Measurements from ENCODE around the gene AATF.

DNA sequence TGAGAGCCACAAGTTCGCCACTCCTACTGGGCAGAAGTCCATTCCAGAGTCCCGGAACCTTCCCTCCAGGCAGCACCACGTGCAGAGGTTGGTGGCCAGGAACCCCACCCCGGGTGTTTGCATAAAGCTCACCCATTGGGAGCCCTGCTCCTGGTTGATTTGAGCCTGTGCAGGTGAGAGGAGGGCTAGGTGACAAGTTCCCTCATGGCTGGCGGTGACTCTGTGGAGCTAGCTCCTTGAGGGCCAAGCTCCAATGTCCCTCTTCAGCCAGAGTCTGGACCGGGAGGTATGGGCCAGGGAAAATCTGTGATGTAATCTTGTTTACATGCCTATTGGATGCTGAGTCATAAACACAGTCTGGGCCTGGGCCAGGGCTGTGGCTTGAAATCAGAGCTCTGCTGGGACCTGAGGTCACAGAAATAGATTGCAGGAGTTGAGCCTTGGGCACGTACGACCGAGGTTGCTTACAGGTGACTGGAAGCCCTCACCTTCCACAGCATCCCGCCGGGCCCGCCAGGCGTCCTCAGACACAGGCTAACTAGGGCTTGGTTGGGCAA, 118.9 kb downstream of the AATF start:
- TF ChIP-seq POLR2AphosphoS5 (IDR thresholded peaks at IDR 0.05; ENCODE audit: low read depth, low read length) (no peak), EZH2 (IDR thresholded peaks at IDR 0.05; ENCODE audit: low read depth, low read length, severe bottlenecking) (no peak), EP300 (IDR thresholded peaks at IDR 0.05; ENCODE audit: borderline replicate concordance in 1 of 2, low read depth in 2 of 2, low read length in 2 of 2) (no peak), KDM1A (IDR thresholded peaks at IDR 0.05; ENCODE audit: borderline replicate concordance, low read length) (no peak), NRF1 (IDR thresholded peaks at IDR 0.05; ENCODE audit: low read depth, low read length) (no peak), POLR2A (IDR thresholded peaks at IDR 0.05; ENCODE audit: control extremely low read depth in 1 of 2, low read depth in 2 of 2, low read length in 2 of 2) (no peak), YY1 (IDR thresholded peaks at IDR 0.05; ENCODE audit: low read depth, low read length) (no peak), GABPA (IDR thresholded peaks at IDR 0.05; ENCODE audit: borderline replicate concordance, insufficient read depth, low read length) (no peak), ATF3 (IDR thresholded peaks at IDR 0.05; ENCODE audit: insufficient read depth, low read depth, low read length) (no peak), ZNF274 (IDR thresholded peaks at IDR 0.05; ENCODE audit: borderline replicate concordance, extremely low read depth, low read length) (no peak), SP2 (IDR thresholded peaks at IDR 0.05; ENCODE audit: low read length) (no peak)
- TF ChIP-seq, protein P1, sequence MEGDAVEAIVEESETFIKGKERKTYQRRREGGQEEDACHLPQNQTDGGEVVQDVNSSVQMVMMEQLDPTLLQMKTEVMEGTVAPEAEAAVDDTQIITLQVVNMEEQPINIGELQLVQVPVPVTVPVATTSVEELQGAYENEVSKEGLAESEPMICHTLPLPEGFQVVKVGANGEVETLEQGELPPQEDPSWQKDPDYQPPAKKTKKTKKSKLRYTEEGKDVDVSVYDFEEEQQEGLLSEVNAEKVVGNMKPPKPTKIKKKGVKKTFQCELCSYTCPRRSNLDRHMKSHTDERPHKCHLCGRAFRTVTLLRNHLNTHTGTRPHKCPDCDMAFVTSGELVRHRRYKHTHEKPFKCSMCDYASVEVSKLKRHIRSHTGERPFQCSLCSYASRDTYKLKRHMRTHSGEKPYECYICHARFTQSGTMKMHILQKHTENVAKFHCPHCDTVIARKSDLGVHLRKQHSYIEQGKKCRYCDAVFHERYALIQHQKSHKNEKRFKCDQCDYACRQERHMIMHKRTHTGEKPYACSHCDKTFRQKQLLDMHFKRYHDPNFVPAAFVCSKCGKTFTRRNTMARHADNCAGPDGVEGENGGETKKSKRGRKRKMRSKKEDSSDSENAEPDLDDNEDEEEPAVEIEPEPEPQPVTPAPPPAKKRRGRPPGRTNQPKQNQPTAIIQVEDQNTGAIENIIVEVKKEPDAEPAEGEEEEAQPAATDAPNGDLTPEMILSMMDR (IDR thresholded peaks at IDR 0.05; ENCODE audit: control extremely low read depth in 1 of 3, insufficient read depth in 1 of 3, low read depth in 1 of 3, low read length in 3 of 3) = no peak
- TF ChIP-seq, protein P2, sequence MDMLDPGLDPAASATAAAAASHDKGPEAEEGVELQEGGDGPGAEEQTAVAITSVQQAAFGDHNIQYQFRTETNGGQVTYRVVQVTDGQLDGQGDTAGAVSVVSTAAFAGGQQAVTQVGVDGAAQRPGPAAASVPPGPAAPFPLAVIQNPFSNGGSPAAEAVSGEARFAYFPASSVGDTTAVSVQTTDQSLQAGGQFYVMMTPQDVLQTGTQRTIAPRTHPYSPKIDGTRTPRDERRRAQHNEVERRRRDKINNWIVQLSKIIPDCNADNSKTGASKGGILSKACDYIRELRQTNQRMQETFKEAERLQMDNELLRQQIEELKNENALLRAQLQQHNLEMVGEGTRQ (IDR thresholded peaks at IDR 0.05; ENCODE audit: low read length) = no peak

Measured in H1 (cell line).